HPDE6-E6E7 (cell line): Measurements from ENCODE around the gene MAST4.

Source experiments
- DNase-seq: peaks from one replicate; pipeline ENCODE4 v3.0.0; 2011; ENCODE audit warnings: missing footprints; ENCODE audit errors: extremely low spot score

Gene MAST4

GRCh38 chr5:66906021-66906420 is 309.8 kb downstream of the MAST4 start:
- DNase-seq, result no peak

- DNase-seq, result no peak
Measured at GRCh38 chr5:66908230-66908629, 312.0 kb downstream of the MAST4 start.

GRCh38 chr5:66909364-66909763 is 313.2 kb downstream of the MAST4 start:
- no peak for DNase-seq

- DNase-seq, result no peak
Measured at GRCh38 chr5:66912787-66913186, 316.6 kb downstream of the MAST4 start.

- DNase-seq, result no peak
Measured at GRCh38 chr5:66915531-66915930, 319.3 kb downstream of the MAST4 start.

- DNase-seq, result no peak
Measured at GRCh38 chr5:66922881-66923280, 326.7 kb downstream of the MAST4 start.

GRCh38 chr5:66923457-66923856 is 327.3 kb downstream of the MAST4 start:
- no peak for DNase-seq

- DNase-seq, result no peak
Measured at GRCh38 chr5:66923922-66924321, 327.7 kb downstream of the MAST4 start.

- no peak for DNase-seq
Measured at GRCh38 chr5:66927140-66927539, 330.9 kb downstream of the MAST4 start.

GRCh38 chr5:66929281-66929680 is 333.1 kb downstream of the MAST4 start:
- no peak for DNase-seq

- DNase-seq, result no peak
Measured at GRCh38 chr5:66929995-66930394, 333.8 kb downstream of the MAST4 start.

GRCh38 chr5:66931651-66932050 is 335.5 kb downstream of the MAST4 start:
- no peak for DNase-seq

GRCh38 chr5:66932457-66932856 is 336.3 kb downstream of the MAST4 start:
- DNase-seq, result no peak

GRCh38 chr5:66933066-66933465 is 336.9 kb downstream of the MAST4 start:
- DNase-seq, result peak; percentile 10

GRCh38 chr5:66939094-66939493 is 342.9 kb downstream of the MAST4 start:
- no peak for DNase-seq

- DNase-seq, result no peak
Measured at GRCh38 chr5:66945389-66946349, 349.5 kb downstream of the MAST4 start.

GRCh38 chr5:66947458-66947857 is 351.3 kb downstream of the MAST4 start:
- DNase-seq, result no peak

GRCh38 chr5:66949066-66949465 is 352.9 kb downstream of the MAST4 start:
- DNase-seq, result no peak

GRCh38 chr5:66952153-66952552 is 356.0 kb downstream of the MAST4 start:
- DNase-seq, result no peak

- DNase-seq, result no peak
Measured at GRCh38 chr5:66956439-66956838, 360.2 kb downstream of the MAST4 start.

- peak; percentile 12 for DNase-seq
Measured at GRCh38 chr5:66958201-66958979, 362.2 kb downstream of the MAST4 start.

GRCh38 chr5:66958980-66959641 is 362.9 kb downstream of the MAST4 start:
- peak; percentile 20 for DNase-seq
